ENCODE results near the gene AKR7A2. TPM values are rescaled to one million over a fixed set of nuclear protein-coding genes. Genes with fewer than 3 reads are reported as not detected.

Gene AKR7A2
- total and polyA plus RNA-seq, 8 donors, result 18.7 to 108 (median 48.6) TPM; not detected in 1

DNA sequence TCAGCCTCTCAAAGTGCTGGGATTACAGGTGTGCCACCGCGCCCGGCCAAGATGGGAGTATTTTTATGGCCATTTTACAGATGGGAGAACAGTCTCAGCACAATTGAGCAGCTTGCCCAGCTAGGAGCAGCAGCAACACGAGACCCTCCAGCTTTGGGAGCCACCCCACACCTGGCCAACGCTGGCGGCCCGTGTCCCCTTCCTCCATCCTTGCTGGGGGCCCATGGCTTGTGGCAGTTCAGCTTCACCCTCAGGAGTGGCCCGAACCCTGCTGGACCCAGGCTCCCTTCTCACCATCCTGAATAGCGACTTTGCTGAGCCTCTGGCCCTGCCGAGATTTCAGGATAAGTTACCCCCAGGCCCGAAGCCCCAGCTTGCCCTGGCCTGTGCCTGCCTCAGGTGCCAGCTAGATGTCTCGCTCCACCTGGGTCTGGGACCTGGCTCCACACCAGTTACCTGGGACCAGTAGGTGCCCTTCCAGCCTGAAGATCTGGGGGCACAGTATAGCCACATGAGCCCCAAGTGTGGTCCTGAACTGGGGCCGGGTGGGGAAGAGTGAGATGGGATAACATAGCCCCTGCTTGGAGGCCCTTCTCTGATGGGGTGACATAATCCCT is 19.4 kb upstream of the AKR7A2 start:
- no peaks in the 10 kb centered on the region for H3K4me1 ChIP-seq
- intact Hi-C loops (cut with DNase I; ENCODE audit: low total_unique reads), result no loop called here
- no peaks in the 10 kb centered on the region for H3K27me3 ChIP-seq
- H3K27ac ChIP-seq, result no peak overlapping the region
- peaks cover 14 to 50% (median 42%) of the 10 kb centered on the region in 4 donors for H3K36me3 ChIP-seq
- 83 to 93% (median 88%) methylated on average over 9 to 13 of the region's 13 CpGs for WGBS, 5 donors
- H3K4me3 ChIP-seq, result no peak overlapping the region
- no peaks in the 10 kb centered on the region for H3K9me3 ChIP-seq
- DNase-seq, result no peak
- TF ChIP-seq POLR2AphosphoS5 (IDR thresholded peaks at IDR 0.05) (no peak), EP300 (IDR thresholded peaks at IDR 0.05) (no peak), POLR2A (IDR thresholded peaks at IDR 0.05) (no peak)
- TF ChIP-seq, protein P1, sequence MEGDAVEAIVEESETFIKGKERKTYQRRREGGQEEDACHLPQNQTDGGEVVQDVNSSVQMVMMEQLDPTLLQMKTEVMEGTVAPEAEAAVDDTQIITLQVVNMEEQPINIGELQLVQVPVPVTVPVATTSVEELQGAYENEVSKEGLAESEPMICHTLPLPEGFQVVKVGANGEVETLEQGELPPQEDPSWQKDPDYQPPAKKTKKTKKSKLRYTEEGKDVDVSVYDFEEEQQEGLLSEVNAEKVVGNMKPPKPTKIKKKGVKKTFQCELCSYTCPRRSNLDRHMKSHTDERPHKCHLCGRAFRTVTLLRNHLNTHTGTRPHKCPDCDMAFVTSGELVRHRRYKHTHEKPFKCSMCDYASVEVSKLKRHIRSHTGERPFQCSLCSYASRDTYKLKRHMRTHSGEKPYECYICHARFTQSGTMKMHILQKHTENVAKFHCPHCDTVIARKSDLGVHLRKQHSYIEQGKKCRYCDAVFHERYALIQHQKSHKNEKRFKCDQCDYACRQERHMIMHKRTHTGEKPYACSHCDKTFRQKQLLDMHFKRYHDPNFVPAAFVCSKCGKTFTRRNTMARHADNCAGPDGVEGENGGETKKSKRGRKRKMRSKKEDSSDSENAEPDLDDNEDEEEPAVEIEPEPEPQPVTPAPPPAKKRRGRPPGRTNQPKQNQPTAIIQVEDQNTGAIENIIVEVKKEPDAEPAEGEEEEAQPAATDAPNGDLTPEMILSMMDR (IDR thresholded peaks at IDR 0.05), result no peak

GRCh38 chr1:19330449-19331135 is 18.6 kb upstream of the AKR7A2 start:
- no peaks in the 10 kb centered on the region for H3K27me3 ChIP-seq
- DNase-seq, result no peak
- TF ChIP-seq EP300 (IDR thresholded peaks at IDR 0.05) (no peak), POLR2AphosphoS5 (IDR thresholded peaks at IDR 0.05) (no peak), POLR2A (IDR thresholded peaks at IDR 0.05) (no peak)
- TF ChIP-seq, protein P1 (IDR thresholded peaks at IDR 0.05), result no peak
- H3K27ac ChIP-seq, result no peak overlapping the region
- peaks cover 22 to 58% (median 50%) of the 10 kb centered on the region in 4 donors for H3K36me3 ChIP-seq
- 88 to 95% (median 90%) methylated on average over 14 of the region's 14 CpGs for WGBS, 5 donors
- no peaks in the 10 kb centered on the region for H3K4me1 ChIP-seq
- intact Hi-C loops (cut with DNase I; ENCODE audit: low total_unique reads), result no loop called here
- H3K9me3 ChIP-seq, result no peaks in the 10 kb centered on the region
- H3K4me3 ChIP-seq, result no peak overlapping the region

DNA sequence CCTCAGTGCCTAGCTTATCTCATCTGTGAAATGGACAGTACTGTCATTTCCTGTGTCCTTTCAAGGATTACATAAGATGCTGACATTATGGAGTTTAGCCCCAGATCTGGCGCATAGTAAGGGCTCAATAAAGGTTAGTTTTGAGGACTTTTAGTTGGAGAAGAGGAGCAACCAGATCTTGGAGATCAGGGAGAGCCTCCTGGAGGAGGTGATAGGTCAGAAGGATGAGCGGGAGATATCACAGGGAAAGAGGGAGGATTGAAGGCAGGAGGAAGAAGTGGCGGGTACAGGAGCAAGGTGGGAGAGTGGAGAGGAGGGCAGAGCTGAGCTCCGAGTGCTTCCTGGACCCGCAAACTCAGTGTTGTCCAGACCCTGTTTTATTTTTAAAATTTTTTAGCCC is 17.7 kb upstream of the AKR7A2 start:
- Histone ChIP-seq H3K4me1 (no peaks in the 10 kb centered on the region), H3K4me3 (no peak overlapping the region), H3K9me3 (no peaks in the 10 kb centered on the region), H3K27me3 (no peaks in the 10 kb centered on the region), H3K36me3 (peaks cover 32 to 67% (median 60%) of the 10 kb centered on the region in 4 donors), H3K27ac (no peak overlapping the region)
- TF ChIP-seq EP300 (IDR thresholded peaks at IDR 0.05), result no peak
- DNase-seq, result no peak
- WGBS, 5 donors, result 93 to 95% (median 94%) methylated on average over 5 of the region's 5 CpGs
- intact Hi-C loops (cut with DNase I; ENCODE audit: low total_unique reads), result no loop called here

DNA sequence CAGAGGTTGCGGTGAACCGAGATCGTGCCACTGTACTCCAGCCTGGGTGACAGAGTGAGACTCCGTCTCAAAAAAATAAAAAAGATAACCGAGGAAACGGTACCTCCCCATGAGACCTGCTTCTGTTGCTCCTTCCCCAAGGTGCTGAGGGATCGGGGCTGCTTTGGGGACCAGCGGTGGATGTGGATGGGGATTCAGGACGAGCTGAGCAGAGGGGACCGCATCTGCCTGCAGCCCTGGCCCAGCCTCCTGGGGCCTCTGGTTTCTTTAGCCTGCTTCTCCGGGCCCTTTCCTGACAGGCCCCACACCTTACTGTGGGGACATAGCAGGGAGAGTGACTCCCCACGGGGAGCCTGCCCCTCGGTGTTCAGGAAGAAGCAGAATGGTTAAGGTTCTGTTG is 17.2 kb upstream of the AKR7A2 start:
- Histone ChIP-seq H3K9me3 (no peaks in the 10 kb centered on the region), H3K4me3 (no peak overlapping the region), H3K27ac (no peak overlapping the region), H3K36me3 (peaks cover 35 to 72% (median 64%) of the 10 kb centered on the region in 4 donors), H3K4me1 (no peaks in the 10 kb centered on the region), H3K27me3 (no peaks in the 10 kb centered on the region)
- intact Hi-C loops (cut with DNase I; ENCODE audit: low total_unique reads), result no loop called here
- 87 to 90% (median 89%) methylated on average over 13 of the region's 13 CpGs for WGBS, 5 donors
- DNase-seq, result no peak
- TF ChIP-seq EP300 (IDR thresholded peaks at IDR 0.05), result no peak
- TF ChIP-seq, protein P1 (IDR thresholded peaks at IDR 0.05), result no peak

DNA sequence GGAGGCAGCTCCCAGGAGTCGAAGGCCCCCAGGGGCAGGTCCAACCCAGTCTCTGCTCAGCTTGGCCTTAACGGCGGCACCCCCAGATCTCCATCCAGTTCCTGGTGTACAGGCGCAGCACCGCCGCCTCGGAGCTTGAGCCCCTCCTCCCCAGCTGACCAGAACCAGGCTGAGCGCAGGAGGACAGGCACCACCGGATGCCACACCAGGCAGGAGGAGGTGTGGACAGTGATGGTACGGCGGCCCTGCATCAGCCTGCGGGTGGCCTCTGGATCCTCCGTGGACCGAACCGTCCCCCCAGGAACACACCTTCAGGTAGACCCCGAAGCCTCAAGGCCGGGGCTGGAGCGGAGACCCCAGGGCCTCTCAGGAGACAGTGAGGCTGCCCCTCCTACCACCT is 16.5 kb upstream of the AKR7A2 start:
- no peak for DNase-seq
- Histone ChIP-seq H3K27ac (no peak overlapping the region), H3K36me3 (peaks cover 35 to 79% (median 71%) of the 10 kb centered on the region in 4 donors), H3K4me1 (no peaks in the 10 kb centered on the region), H3K27me3 (no peaks in the 10 kb centered on the region), H3K9me3 (no peaks in the 10 kb centered on the region), H3K4me3 (no peak overlapping the region)
- WGBS, 5 donors, result 94 to 100% (median 96%) methylated on average over 12 to 18 of the region's 18 CpGs
- TF ChIP-seq POLR2AphosphoS5 (IDR thresholded peaks at IDR 0.05), result no peak
- TF ChIP-seq, protein P1 (IDR thresholded peaks at IDR 0.05), result no peak
- no peak for TF ChIP-seq POLR2A (IDR thresholded peaks at IDR 0.05)
- no peak for TF ChIP-seq EP300 (IDR thresholded peaks at IDR 0.05)
- intact Hi-C loops (cut with DNase I; ENCODE audit: low total_unique reads), result no loop called here
